Upper lobe of left lung (tissue), 6 donors: ENCODE data around the gene IL1RN. TPM values are rescaled to one million over a fixed set of nuclear protein-coding genes. Genes with fewer than 3 reads are reported as not detected.

Source experiments
- ATAC-seq, 2 donors: fragments of 200-7000 bp; cut with Tn5 transposase; one replicate each; pipeline ENCODE4 v1.9.1; 2022; ENCODE audit warnings: mild to moderate bottlenecking in 2 of 2, moderate library complexity in 2 of 2; ENCODE audit not compliant: low FRiP score in 2 of 2
- DNase-seq, 2 donors: peaks; one replicate each; pipeline ENCODE4 v3.0.0-alpha.2; 2019 to 2020
- H3K27ac ChIP-seq, 4 donors: fragments of 200-600 bp; sonication (generic); one replicate each; pipeline ENCODE4 v1.5.1; 2016 to 2019
- H3K27me3 ChIP-seq, 4 donors: fragments of 200-600 bp; sonication (generic); one replicate each; pipeline ENCODE4 v1.5.1; 2017 to 2019
- H3K36me3 ChIP-seq, 4 donors: fragments of 200-600 bp; sonication (generic); one replicate each; pipeline ENCODE4 v1.5.1; 2016 to 2019
- H3K4me1 ChIP-seq, 4 donors: fragments of 200-600 bp; sonication (generic); one replicate each; pipeline ENCODE4 v1.5.1; 2018 to 2019
- H3K4me3 ChIP-seq, 4 donors: fragments of 200-600 bp; sonication (generic); one replicate each; pipeline ENCODE4 v1.5.1; 2017 to 2019; ENCODE audit warnings: mild to moderate bottlenecking in 2 of 4, moderate library complexity in 1 of 4
- H3K9me3 ChIP-seq, 4 donors: fragments of 200-600 bp; sonication (generic); one replicate each; pipeline ENCODE4 v1.5.1; 2018 to 2019
- EP300 ChIP-seq, 4 donors: sonication (generic); formaldehyde crosslinking; IDR thresholded peaks; one replicate each; pipeline ENCODE4 v1.5.1; 2017; ENCODE audit warnings: antibody characterized with exemption in 4 of 4, control low read depth in 2 of 4
- POLR2A ChIP-seq, 4 donors: fragments of 450-650 bp; IDR thresholded peaks; one replicate each; pipeline ENCODE4 v1.5.1; 2016 to 2017; ENCODE audit warnings: antibody characterized with exemption in 4 of 4, mild to moderate bottlenecking in 2 of 4
- POLR2AphosphoS5 ChIP-seq, 2 donors: sonication (generic); formaldehyde crosslinking; IDR thresholded peaks; one replicate each; pipeline ENCODE4 v1.5.1; 2017; ENCODE audit warnings: antibody characterized with exemption in 2 of 2
- WGBS, 2 donors: methylation state at CpG; one replicate each; pipeline ENCODE4 v1.1.5; 2017 to 2018; 5-methylcytosine and 5-hydroxymethylcytosine counted together
- total RNA-seq, 6 donors: library from RNA; depleted of rRNA in 4 of 6; stranded (reverse); fragments of >200 nt in 4 of 6; gene quantifications; one replicate each; pipeline versions ENCODE4 v1.1.0 to v1.2.1, GENCODE V29; 2016 to 2021
- TF ChIP-seq, protein P1 (sequence below), 6 experiments: fragments of 450-650 bp in 4 of 6; fragments of 200-600 bp in 2 of 6; sonication (generic) in 2 of 6; IDR thresholded peaks; one replicate each; pipeline ENCODE4 v1.5.1; 2016 to 2019; ENCODE audit warnings: antibody characterized with exemption in 6 of 6
- donor health status: DM: no; HTN: no; CAD: no; lungs with moderate emphysema.
- donor health status: DM: no; HTN: yes; CAD: no; lungs with severe emphysema.

IL1RN gene
- total RNA-seq, 6 donors from 2014 or later = 2.0 to 40.6 (median 7.9) TPM

DNA sequence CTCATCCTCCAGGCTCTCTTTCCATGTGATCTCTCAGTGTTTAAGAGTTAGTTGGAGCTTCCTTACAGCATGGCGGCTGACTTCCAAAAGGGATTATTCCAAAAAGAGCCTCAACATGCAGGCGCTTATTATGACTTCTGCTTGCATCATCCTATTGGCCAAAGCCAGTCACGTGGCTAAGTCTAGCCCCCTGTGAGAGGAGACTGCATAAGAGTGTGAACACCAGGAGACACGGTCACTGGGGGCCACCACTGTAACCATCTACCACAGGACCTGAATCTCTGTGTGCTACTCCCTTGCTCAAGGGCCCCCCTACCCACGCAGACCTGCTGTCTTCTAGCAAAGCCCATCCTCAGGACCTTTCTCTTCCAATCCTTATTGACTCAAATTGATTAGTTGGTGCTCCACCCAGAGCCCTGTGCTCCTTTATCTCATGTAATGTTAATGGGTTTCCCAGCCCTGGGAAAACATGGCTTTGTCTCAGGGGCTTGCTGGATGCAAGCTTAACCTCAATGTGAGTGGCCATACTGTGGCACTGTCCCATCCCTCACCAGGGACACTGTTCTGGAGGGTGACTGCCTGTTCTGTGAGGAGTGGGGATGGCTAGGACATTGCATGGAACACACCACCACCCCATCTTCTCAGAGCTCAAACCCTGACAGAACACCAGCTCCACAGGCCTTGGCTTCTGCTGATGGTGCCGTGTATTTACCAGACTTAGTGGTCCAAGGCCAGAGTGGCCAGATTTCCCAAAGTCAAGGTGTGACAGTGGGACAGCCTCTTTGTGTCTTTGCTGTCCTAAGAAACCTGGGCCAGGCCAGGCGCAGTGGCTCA lies 4.2 kb downstream of the IL1RN start:
- WGBS, 2 donors = 88 to 96% methylated on average over 4 to 7 of the region's 7 CpGs

DNA sequence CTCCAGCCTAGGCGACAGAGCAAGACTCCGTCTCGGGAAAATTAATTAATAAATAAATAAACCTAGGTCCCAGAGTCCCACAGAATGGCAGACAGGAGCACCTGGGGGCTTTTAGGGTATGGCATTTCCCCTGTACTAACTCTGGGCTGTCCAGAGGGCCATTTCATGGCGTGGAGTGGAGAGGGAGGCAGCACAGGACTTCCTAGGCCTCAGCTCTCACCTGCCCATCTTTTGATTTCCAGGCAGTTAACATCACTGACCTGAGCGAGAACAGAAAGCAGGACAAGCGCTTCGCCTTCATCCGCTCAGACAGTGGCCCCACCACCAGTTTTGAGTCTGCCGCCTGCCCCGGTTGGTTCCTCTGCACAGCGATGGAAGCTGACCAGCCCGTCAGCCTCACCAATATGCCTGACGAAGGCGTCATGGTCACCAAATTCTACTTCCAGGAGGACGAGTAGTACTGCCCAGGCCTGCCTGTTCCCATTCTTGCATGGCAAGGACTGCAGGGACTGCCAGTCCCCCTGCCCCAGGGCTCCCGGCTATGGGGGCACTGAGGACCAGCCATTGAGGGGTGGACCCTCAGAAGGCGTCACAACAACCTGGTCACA lies 5.1 kb downstream of the IL1RN start:
- H3K27me3 ChIP-seq = no peaks in the 10 kb centered on the region
- H3K4me3 ChIP-seq = no peak overlapping the region
- ATAC-seq = no peak
- peak in 1 of 2 donors; percentile 20 for DNase-seq
- 90 to 91% methylated on average over 16 to 17 of the region's 17 CpGs for WGBS, 2 donors
- TF ChIP-seq EP300 (IDR thresholded peaks at IDR 0.05) (no peak), POLR2A (IDR thresholded peaks at IDR 0.05) (no peak), POLR2AphosphoS5 (IDR thresholded peaks at IDR 0.05) (no peak)
- TF ChIP-seq, protein P1, sequence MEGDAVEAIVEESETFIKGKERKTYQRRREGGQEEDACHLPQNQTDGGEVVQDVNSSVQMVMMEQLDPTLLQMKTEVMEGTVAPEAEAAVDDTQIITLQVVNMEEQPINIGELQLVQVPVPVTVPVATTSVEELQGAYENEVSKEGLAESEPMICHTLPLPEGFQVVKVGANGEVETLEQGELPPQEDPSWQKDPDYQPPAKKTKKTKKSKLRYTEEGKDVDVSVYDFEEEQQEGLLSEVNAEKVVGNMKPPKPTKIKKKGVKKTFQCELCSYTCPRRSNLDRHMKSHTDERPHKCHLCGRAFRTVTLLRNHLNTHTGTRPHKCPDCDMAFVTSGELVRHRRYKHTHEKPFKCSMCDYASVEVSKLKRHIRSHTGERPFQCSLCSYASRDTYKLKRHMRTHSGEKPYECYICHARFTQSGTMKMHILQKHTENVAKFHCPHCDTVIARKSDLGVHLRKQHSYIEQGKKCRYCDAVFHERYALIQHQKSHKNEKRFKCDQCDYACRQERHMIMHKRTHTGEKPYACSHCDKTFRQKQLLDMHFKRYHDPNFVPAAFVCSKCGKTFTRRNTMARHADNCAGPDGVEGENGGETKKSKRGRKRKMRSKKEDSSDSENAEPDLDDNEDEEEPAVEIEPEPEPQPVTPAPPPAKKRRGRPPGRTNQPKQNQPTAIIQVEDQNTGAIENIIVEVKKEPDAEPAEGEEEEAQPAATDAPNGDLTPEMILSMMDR (IDR thresholded peaks at IDR 0.05) = no peak
- H3K27ac ChIP-seq = no peak overlapping the region
- no peaks in the 10 kb centered on the region for H3K9me3 ChIP-seq
- H3K36me3 ChIP-seq = peaks cover 0 to 3% (median 0%) of the 10 kb centered on the region in 4 donors
- H3K4me1 ChIP-seq = no peaks in the 10 kb centered on the region

More for the DNA sequence above, 4.2 kb downstream of the IL1RN start:
- Histone ChIP-seq H3K4me1 (no peaks in the 10 kb centered on the region), H3K27ac (no peak overlapping the region), H3K4me3 (no peak overlapping the region), H3K27me3 (no peaks in the 10 kb centered on the region), H3K36me3 (peaks cover 0 to 3% (median 0%) of the 10 kb centered on the region in 4 donors), H3K9me3 (no peaks in the 10 kb centered on the region)
- no peak for ATAC-seq
- DNase-seq = peak in 1 of 2 donors; percentile 10
- TF ChIP-seq POLR2AphosphoS5 (IDR thresholded peaks at IDR 0.05) (no peak), POLR2A (IDR thresholded peaks at IDR 0.05) (no peak), EP300 (IDR thresholded peaks at IDR 0.05) (no peak)
- TF ChIP-seq, protein P1 (IDR thresholded peaks at IDR 0.05) = no peak

DNA sequence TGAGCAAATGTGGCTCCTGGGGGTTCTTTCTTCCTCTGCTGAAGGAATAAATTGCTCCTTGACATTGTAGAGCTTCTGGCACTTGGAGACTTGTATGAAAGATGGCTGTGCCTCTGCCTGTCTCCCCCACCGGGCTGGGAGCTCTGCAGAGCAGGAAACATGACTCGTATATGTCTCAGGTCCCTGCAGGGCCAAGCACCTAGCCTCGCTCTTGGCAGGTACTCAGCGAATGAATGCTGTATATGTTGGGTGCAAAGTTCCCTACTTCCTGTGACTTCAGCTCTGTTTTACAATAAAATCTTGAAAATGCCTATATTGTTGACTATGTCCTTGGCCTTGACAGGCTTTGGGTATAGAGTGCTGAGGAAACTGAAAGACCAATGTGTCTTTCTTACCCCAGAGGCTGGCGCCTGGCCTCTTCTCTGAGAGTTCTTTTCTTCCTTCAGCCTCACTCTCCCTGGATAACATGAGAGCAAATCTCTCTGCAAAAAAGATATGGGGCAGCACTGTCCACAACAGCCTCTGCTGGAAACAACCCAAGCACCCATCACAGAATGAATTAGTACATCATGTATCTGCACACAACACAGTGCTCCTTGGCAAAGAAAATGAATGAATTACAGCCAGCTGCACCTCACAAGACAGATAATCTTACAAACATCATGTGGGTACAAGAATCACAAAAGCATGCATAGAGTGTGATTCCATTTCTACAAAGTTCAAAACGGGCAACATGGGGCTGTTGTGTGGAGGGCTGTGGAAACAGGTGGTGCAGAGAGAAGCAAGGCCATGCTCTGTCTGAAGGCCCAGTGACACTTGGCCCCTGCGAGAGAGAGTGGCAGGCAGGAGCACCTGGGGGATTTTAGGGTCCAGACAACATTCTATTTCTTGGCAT lies 6.6 kb downstream of the IL1RN start:
- H3K9me3 ChIP-seq = no peaks in the 10 kb centered on the region
- H3K36me3 ChIP-seq = peaks cover 0 to 3% (median 0%) of the 10 kb centered on the region in 4 donors
- no peak for ATAC-seq
- no peak overlapping the region for H3K27ac ChIP-seq
- peaks cover 0 to 4% (median 0%) of the 10 kb centered on the region in 4 donors for H3K4me1 ChIP-seq
- H3K27me3 ChIP-seq = no peaks in the 10 kb centered on the region
- no peak overlapping the region for H3K4me3 ChIP-seq
- WGBS, 2 donors = 73 to 75% methylated on average over 6 to 7 of the region's 7 CpGs
- TF ChIP-seq EP300 (IDR thresholded peaks at IDR 0.05) (no peak), POLR2A (IDR thresholded peaks at IDR 0.05) (no peak), POLR2AphosphoS5 (IDR thresholded peaks at IDR 0.05) (no peak)
- TF ChIP-seq, protein P1 (IDR thresholded peaks at IDR 0.05) = no peak
- no peak for DNase-seq

DNA sequence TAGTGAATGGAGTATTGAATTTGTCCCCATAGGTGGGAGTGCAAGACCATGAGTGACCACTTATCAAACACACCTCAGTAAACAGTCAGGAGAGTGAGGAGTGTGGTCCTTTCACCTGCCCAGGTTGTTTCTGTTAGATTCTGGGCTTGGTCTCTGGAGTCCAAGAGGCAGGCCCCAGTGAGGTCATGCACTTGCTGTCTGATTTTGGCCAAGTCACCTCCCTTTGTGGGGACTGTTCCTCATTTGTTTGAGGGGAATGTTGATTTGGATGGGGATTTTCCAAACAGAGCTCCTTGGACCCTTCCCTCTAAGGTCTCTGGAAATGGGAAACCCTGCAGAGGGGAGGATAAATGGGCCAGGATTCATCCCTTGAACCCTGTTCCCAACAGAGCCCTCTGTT lies 7.3 kb downstream of the IL1RN start:
- Histone ChIP-seq H3K4me3 (no peak overlapping the region), H3K4me1 (peaks cover 0 to 4% (median 0%) of the 10 kb centered on the region in 4 donors), H3K27me3 (no peaks in the 10 kb centered on the region), H3K9me3 (no peaks in the 10 kb centered on the region), H3K36me3 (peaks cover 0 to 3% (median 0%) of the 10 kb centered on the region in 4 donors), H3K27ac (no peak overlapping the region)
- DNase-seq (no peak), ATAC-seq (no peak)
- TF ChIP-seq POLR2AphosphoS5 (IDR thresholded peaks at IDR 0.05) (no peak), EP300 (IDR thresholded peaks at IDR 0.05) (no peak), POLR2A (IDR thresholded peaks at IDR 0.05) (no peak)
- TF ChIP-seq, protein P1 (IDR thresholded peaks at IDR 0.05) = no peak
